GM18502 (cell line): ENCODE data around the gene NPLOC4.
A peak's percentile ranks its signal among the peaks of the same experiment; 100 is the strongest.

ENCODE experiments used
- ATAC-seq: cut with Tn5 transposase; IDR thresholded peaks from one replicate; pipeline ENCODE4 v1.9.1; 2021; ENCODE audit warnings: mild to moderate bottlenecking; ENCODE audit not compliant: unreplicated experiment, poor library complexity

Gene NPLOC4

DNA sequence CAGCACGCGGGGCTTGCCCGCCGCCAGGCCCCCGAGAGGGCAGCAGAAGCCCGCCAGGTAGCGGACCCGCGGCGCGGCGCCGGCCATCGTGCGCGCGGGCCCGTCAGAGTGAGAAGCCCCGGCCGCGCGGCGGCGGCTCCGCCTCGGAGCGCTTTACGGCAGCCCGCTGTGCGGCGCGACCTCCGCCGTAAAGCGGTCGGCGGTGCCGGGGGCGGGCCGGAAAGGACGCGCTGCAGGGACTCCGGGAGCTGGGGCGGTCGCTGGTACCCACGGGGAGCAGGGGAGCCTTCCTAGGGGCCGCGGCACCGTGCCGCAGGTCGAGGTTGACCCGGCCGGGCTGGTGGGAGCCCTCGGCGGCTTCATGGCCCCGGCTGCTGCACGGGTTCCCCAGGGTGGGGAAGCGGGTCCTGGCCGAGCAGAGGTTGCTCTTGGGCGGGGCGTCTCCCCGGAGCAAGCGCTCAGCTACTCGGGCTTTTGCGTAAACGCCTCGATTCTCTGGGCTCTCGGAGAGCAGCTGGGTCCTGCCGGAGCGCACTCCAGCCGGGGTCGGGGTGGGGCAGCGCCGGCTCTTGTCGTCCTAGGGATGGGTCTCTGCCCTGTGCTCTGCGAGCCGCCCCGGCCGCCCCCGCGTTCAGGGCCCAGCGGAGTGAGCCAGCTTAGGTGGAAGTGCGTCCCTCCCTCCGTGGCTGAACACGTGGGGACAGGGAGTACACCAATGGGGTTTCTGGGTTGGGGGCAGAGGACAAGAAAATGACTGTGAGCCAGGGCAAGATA is 84.5 kb downstream of the NPLOC4 start, which contains the start of gene FAAP100:
Gene FAAP100, minus strand, starts transcription at position 110 of the 774 bp plus-strand sequence. Its CDS starts 23 bp downstream, at position 87.
- ATAC-seq, result peak; percentile 48

DNA sequence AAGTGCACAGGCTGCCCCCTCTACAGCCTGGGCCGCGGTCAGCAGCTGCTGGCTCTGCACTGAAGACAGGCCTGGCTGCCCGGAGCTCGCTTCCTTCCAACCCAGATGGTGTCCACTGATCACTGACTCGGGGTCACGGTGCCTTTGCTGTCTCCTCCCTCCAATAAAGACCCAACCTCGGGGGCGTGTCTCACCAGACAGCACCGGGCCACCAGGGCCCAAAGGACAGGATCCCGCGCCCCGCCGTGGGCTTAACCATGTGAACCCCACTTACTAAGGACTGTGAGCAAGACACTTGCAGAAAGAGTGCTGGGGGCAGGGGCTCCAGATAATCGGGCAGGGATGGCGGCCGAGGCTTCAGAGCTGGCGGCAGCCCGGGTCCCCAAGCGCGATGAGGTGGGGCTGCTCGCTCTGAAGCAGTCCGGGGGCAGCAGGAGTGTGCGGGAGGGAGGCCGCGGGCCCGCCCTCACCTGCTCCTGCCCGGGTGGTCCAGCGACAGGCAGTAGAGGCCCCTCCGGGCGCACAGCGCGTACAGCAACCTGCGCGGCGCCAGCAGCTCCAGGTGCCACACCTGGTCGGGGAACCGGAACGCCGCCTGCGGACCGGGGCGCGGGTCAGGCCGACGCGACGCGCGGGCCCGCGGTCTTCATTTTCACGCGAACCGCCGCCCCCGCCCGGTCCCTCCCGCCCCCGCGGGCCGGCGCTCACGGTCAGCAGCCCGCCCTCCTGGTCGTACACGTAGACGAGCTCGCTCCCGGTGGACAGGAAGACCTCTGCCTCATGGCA is 85.3 kb downstream of the NPLOC4 start:
- no peak for ATAC-seq

DNA sequence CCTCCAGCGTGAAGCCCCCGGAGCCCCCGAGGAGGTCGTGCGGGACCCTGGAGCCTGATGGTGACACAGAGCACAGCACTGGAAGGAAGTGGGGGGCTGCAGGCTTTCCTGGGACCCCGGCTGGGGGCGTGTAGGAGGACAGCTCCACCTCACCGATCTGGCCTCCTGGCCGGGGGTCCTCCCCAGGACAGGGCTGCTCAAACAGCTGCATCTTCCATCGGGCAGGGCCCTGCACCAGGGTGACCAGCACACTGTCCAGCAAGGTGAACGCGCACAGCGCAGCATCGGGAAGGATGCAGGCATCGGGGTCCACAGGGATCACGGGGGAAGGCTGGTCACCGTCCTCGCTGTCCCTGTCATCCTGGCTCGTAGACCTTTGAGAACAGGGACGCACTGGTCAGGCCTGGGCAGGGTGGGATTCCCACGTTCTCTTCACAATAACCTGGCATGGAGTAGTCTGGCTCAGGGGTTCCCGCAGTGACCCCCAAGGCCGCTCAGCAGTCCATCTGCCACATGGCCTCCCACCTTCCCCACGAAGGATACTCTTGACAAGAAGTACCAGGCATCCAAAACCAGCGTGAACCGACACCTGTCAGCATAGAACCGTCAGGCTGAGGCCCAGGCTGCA is 86.0 kb downstream of the NPLOC4 start:
- no peak for ATAC-seq

DNA sequence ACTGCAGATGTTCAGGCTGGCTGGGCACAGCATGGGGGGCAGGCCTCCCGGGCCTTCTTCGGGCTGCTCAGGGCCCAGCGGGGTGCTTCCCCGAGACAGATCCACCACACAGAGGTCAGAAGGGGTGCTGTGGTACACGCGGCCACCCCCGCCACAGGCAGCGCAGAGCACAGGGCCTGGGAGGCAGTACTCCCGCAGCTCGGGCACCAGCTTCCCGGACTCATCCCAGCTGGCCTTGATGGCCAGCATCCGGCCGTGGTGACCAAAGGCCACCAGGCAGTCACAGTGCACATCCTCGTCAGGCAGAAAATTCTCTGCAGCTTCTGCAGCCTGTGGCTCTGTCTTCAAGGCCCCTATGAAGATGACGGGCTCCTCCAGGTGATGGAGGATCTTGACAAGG is 86.6 kb downstream of the NPLOC4 start:
- ATAC-seq, result no peak

DNA sequence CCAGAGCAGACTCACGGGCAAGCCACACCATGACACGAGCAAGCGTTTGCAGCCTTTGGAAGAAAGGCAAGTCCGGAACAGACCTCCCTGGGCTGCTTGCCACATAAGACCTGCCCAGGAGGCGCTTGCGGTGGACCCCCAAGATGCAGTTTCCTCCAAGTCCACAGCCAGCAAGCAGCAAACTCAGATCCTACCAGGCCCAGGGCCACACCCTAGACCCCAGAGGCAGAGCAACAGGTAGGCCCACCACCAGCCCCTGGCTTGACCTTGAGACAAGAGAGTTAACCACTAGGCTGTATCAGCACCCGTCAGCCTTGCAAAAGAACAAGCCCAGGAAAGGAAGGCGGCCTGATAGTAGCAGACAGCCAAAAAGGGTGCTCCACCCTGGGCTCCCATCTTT is 87.1 kb downstream of the NPLOC4 start:
- ATAC-seq, result no peak

DNA sequence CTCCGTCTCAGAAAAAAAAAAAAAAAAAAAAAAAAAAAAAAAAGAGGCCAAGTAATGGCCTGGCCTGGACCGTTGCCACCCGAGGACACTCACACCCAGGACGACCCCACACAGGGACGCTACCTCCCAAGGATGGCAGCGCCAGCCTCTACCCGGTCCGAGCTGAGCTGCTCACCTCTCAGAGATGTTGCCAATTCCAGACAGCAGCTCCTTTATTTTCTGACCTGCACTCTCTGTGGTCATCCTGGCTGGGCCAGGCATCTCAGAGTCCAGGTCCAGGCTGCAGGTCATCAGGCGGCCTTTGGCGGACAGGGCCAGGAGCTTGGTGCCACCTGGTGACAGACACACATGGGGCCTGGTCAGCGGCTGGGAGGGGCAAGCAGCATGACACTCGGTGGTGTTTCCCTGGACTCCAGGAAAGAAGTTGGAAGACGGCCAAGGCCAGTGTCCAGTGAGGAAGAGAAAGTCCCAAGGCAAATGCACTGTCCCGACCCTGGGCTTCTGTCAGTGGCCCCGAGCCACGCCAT is 87.8 kb downstream of the NPLOC4 start:
- no peak for ATAC-seq

DNA sequence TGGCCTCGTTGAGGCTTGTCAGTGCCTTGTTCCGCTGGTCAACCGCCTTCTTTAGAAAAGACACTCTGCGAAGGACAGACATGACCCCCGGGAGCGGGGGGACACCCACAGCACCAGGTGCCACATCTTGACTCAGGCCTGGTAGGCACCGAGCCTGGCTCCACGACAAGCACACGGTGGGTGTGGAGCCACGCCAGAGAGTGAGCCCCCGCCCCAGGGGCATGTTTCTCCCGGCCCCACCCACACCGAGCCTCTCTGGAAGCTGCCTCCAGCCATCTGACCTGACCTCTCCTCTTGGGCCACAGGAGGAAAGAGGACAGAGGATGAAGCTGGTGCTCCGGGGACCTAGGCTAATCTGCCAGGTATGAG is 89.3 kb downstream of the NPLOC4 start:
- ATAC-seq, result no peak

DNA sequence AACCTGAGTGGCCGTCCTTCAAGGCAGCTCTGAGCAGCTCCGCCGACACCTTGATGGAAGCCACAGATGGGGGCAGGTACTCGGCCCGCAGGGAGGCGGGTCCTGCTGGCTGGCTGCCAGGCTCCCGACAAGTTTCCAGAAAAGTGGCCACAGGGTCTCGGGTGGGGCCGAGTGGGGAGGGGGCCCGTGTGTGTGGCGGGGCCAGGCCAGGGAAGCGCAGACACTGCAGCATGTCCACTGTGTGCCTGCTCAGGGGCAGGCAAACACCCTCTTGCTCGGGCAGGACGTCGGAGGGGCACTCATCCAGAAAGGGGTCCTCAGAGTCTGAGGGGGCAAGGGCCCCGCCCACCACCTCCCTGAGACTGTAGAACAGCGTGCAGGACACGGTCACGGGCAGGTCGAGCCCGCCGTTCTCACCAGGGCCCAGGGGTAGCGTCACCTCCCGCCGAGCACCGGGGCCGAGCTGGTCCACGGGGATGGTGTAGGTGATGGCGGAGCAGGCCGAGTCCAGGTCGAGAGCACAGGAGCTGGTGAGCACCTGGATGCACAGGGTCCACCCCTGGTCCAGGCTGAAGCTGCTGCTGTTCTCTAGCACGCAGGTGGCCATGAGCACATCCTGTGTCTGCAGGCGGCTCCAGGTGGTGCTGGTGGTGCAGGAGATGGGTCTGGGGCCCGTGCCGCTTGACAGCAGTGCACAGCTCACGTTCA is 89.9 kb downstream of the NPLOC4 start:
- no peak for ATAC-seq

DNA sequence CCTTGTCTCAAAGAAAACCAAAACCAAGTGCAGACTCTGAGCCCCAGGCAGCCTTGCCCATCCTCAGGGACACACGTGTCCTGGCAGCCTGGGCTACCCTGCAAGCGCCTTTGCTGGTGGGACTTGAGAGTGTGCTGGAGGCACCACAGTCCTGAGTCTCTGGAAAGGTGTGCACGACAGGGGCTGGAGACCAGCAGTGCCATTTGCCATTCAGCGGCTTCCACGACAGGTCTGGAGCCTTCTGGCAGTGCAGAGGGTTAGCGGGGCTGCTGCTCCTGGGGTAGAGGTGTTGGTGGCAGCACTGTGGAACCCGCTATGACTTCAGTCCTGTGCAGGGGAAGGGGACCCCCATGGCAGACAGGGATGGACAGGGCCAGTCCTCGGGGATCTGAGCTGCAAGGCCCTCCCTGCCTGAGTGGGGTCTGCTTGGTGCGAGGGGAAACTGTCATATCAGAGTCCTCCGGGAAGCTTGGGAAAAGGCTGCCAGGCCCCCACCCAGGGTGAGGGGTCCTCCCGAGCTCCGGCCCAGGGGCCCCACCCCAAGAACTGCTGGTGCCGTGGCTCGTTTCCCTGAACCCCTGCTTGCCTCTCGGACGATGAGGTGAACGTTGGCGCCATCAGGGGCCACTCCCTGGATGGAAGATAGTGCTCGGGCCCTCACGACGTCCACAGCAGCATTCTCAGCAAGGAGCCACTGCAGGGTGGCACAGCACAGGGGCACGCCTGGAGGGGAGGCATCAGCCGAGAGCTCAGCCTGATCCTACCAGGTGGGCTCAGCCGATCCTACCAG is 91.6 kb downstream of the NPLOC4 start:
- ATAC-seq, result no peak

DNA sequence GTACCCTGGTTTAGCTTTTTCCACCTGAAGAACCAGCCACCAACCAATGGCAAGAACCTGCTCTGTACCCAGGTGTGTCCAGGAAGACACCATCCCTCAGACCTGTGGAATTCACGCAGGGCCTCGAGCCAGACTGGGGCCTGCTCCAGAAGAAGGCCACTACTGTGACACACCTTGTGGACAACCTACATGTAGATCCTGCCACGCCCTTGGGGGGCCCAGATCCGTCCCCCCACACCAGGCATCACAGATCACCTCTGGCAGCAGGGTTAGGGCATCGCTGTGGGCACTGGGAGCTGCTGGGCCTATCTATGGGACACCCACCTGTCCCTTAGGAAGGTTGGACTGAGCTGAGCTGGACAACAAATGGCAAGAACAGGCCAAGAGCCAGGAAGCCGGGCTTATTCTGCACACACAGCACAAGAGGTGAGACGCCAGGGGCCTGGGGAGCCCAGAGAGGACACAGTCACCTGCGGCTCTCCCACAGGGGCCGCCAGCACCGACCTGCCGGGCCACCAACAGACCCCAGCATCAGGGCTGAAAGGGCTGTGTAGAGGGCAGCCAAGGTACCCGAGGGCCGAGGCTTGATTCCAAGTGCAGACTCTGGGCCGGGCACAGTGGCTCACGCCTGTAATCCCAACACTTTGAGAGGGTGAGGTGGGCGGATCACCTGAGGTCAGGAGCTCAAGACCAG is 92.5 kb downstream of the NPLOC4 start:
- ATAC-seq, result no peak

DNA sequence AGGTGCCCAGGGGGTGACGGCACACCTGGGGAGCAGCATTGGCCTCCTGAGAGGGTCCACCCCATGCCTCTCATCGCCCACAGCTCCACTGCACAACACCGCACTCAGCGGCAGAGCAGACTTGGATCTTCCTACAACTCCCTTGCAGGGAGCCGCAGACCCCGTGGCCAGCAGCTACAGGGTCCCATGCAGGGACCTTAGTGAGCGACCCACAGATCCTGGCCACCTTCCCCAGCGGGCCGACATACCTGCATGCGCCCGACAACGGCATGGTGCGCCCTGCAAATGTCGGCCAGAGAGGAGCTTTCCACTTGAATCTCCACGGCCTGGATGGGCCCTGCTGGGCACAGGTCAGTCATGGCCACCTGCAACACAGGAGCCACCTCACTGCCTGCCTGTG is 93.2 kb downstream of the NPLOC4 start:
- ATAC-seq, result no peak

DNA sequence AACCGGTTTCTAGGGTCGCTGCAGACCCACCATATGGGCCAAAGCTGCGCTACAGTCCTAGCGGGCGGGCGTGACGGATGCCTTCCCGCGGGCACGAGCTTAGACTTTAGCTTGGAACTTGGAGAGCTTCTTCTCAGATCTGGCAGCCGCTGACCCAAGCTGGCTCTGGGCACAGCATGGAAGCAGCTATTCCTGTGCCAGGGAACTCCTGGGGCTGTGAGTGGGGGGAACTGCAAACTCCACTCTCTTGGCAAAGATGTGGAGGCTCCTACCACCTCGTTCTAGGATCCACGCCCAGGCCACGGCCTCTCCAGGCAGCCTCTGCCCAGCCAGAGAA is 93.6 kb downstream of the NPLOC4 start:
- no peak for ATAC-seq

DNA sequence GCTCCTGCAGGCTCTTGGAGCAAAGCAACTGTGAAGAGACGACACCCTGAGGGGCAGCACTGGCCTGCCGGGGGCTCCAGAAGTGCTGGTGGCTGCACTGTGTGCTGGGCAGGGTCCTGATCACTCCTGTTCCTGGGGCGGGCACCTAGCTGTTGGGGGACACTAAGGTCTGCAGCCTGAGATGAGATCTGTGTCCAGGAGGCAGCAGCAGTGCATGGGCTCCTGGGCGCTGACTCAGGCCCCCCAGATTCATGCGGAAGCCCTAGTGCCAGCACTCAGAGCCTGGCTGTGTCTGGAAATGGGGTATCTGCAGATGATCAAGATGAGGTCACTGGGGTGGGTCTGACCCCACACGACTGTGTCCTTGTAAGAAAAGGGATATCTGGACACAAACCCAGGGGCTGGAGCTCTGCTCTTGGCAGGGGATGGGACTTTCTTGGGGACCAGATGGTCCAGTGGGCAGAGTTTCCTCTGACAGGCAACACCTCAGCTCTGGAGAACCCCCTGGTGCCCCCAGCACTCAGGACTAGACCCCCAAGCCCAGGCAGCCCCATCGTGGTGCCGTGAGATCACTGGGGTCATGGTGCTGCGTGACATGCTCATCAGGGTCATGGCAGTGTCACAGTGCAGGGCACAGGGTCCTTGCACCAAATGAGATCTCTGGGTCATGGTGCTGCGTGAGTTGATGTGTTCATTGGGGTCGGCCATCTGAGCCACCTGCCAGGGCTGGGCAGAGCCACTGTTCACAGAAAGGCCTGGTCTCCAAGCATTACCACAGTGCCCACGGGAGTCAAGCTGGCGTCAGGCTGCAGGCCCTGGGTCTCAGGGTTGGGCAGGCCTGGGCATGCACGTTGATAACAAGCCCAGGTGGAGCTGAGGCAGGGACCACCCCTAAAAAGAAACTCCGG is 94.2 kb downstream of the NPLOC4 start:
- no peak for ATAC-seq

DNA sequence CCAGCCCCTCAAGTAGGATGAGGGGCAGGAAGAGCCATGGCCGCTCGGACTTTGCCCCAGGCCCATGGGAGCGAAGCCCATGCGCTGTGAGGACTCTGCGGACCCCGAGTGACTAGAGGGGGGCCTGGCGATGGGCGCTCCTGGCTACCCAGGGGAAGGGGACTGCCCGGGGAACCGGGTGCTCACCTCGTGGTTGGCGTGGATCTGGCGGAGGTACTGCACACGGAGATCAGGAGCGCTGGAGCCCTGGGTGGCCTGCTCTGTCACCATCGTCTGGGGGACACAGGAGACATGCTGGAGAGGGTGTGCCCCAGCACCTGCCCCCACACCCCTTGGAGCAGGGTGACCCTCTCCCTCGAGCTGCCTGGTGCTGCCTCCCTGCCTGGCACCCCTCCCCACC is 95.8 kb downstream of the NPLOC4 start:
- no peak for ATAC-seq

DNA sequence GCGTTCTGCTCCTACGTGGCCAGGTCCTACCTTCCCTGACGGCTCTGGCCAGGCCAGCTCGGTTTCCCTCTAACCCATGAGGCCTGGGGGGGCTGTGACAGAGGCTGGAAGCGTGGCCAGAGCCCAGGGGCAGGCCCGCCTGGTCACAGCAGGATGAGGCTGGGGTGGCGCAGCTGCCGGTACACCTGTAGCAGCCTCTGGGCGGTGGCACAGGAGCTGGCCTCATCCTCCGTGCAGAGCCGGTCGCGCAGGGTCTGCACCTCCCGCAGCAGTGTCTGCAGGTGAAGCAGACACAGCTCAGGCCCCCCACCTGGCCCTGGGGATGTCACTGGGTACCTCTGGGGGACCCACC is 96.3 kb downstream of the NPLOC4 start:
- ATAC-seq, result no peak

DNA sequence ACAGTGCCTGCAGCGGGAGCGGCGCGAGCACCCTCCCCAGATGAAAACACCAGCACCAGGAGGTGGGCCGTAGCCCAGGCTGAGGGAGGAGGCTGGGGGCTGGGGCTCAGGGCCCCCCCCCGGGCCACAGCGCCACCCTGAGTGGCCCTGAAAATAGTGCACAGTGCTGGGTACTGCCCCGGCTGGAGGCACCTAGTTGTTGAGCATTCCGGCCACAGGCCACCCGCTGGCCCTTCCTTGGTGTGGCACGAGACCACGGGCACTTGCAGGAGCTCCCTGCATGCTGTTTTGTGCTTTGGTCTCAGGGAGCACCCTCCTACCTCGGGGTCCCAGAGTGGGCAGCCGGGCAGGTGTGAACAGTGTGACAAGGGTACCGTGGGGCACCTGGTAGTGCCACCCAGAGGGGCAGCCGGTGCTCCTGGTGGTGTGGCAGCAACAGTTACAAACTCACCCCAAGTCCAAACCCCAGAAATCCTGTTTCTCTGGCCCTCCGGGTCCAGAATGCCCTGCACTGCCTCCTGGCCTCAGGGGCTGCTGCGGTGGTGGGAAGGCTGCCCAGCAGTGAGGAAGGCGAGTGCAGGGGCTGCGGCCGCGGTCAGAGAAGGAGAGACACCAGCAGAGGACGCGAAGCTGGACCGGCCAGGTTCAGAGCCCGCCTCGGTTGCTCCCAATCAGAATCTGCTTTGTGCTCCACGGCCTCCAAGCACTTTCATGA is 96.8 kb downstream of the NPLOC4 start:
- no peak for ATAC-seq

DNA sequence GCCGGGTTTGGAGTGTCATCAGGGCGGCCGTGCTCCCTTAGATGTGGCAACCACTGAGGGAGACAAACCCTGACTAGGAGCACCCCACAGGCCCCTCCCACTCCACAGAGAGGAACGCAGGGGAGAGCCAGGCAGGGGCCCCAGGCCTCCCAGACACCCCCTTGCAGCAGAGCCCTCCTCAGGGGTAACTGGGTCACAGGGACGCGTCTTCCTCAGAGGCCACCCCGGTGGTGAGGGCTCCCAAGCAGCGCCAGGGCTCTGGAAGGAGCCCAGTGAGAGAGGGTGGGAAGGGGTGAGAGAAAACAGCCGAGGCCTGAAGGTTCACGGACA is 97.4 kb downstream of the NPLOC4 start:
- no peak for ATAC-seq
